ENCODE measurements around the gene KLK5. TPM values are rescaled to one million over a fixed set of nuclear protein-coding genes. Genes with fewer than 3 reads are reported as not detected.

The KLK5 gene
- total RNA-seq, 2 experiments from 2014 or later, result not detected

GRCh38 chr19:50980208-50980607, 27.4 kb upstream of the KLK5 start:
- Histone ChIP-seq H3K4me1 (ENCODE audit: insufficient read depth, low read length, poor library complexity, severe bottlenecking) (no peaks in the 10 kb centered on the region), H3K27ac (ENCODE audit: low read depth, low read length, poor library complexity, severe bottlenecking) (no peak overlapping the region), H3K4me3 (ENCODE audit: low read depth, low read length, poor library complexity, severe bottlenecking) (no peak overlapping the region), H4K20me1 (ENCODE audit: insufficient read depth, low read length) (no peaks in the 10 kb centered on the region), H2AFZ (ENCODE audit: low read length) (no peak overlapping the region), H3K4me2 (ENCODE audit: low read length) (no peak overlapping the region), H3K79me2 (ENCODE audit: insufficient read depth, low read depth, low read length) (no peaks in the 10 kb centered on the region), H3K9me2 (ENCODE audit: insufficient read depth, low read length) (no peaks in the 10 kb centered on the region), H3K36me3 (ENCODE audit: insufficient read depth, low read length) (no peaks in the 10 kb centered on the region), H3K9me3 (ENCODE audit: low read length) (no peaks in the 10 kb centered on the region)
- no TSS peak for BruUV-seq (replicated peaks)
- ChIA-PET POLR2A (no interaction called here), CTCF (ENCODE audit: unreplicated experiment) (no interaction called here)
- TF ChIP-seq, protein P1, sequence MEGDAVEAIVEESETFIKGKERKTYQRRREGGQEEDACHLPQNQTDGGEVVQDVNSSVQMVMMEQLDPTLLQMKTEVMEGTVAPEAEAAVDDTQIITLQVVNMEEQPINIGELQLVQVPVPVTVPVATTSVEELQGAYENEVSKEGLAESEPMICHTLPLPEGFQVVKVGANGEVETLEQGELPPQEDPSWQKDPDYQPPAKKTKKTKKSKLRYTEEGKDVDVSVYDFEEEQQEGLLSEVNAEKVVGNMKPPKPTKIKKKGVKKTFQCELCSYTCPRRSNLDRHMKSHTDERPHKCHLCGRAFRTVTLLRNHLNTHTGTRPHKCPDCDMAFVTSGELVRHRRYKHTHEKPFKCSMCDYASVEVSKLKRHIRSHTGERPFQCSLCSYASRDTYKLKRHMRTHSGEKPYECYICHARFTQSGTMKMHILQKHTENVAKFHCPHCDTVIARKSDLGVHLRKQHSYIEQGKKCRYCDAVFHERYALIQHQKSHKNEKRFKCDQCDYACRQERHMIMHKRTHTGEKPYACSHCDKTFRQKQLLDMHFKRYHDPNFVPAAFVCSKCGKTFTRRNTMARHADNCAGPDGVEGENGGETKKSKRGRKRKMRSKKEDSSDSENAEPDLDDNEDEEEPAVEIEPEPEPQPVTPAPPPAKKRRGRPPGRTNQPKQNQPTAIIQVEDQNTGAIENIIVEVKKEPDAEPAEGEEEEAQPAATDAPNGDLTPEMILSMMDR (conservative IDR thresholded peaks at IDR 0.05; ENCODE audit: low read length), result no peak
- intact Hi-C loops (cut with micrococcal nuclease; ENCODE audit: unreplicated experiment), result no loop called here
- DNase-seq (ENCODE audit: low spot score), result no peak

- Histone ChIP-seq H3K4me1 (ENCODE audit: insufficient read depth, low read length, poor library complexity, severe bottlenecking) (no peaks in the 10 kb centered on the region), H3K79me2 (ENCODE audit: insufficient read depth, low read depth, low read length) (no peaks in the 10 kb centered on the region), H3K4me3 (ENCODE audit: low read depth, low read length, poor library complexity, severe bottlenecking) (no peak overlapping the region), H3K4me2 (ENCODE audit: low read length) (no peak overlapping the region), H4K20me1 (ENCODE audit: insufficient read depth, low read length) (no peaks in the 10 kb centered on the region), H2AFZ (ENCODE audit: low read length) (no peak overlapping the region), H3K27ac (ENCODE audit: low read depth, low read length, poor library complexity, severe bottlenecking) (no peak overlapping the region), H3K36me3 (ENCODE audit: insufficient read depth, low read length) (no peaks in the 10 kb centered on the region), H3K9me2 (ENCODE audit: insufficient read depth, low read length) (no peaks in the 10 kb centered on the region), H3K9me3 (ENCODE audit: low read length) (no peaks in the 10 kb centered on the region)
- POLR2A ChIA-PET, result no interaction called here
- TF ChIP-seq EZH2phosphoT487 (IDR thresholded peaks at IDR 0.05; ENCODE audit: borderline replicate concordance, low read depth, low read length), result no peak
- TF ChIP-seq, protein P1 (conservative IDR thresholded peaks at IDR 0.05; ENCODE audit: low read length), result no peak
- intact Hi-C loops (cut with micrococcal nuclease; ENCODE audit: unreplicated experiment), result no loop called here
- BruUV-seq (replicated peaks), result no TSS peak
- no peak for DNase-seq (ENCODE audit: low spot score)
- CTCF ChIA-PET (ENCODE audit: unreplicated experiment), result no interaction called here
These were observed 26.9 kb upstream of the KLK5 start for GRCh38 chr19:50979758-50980157.

GRCh38 chr19:50978772-50979390, 26.0 kb upstream of the KLK5 start:
- intact Hi-C loops (cut with micrococcal nuclease; ENCODE audit: unreplicated experiment), result no loop called here
- TF ChIP-seq, protein P1 (conservative IDR thresholded peaks at IDR 0.05; ENCODE audit: low read length), result no peak
- TF ChIP-seq EZH2phosphoT487 (IDR thresholded peaks at IDR 0.05; ENCODE audit: borderline replicate concordance, low read depth, low read length), result no peak
- Histone ChIP-seq H3K4me3 (ENCODE audit: low read depth, low read length, poor library complexity, severe bottlenecking) (no peak overlapping the region), H3K9me3 (ENCODE audit: low read length) (no peaks in the 10 kb centered on the region), H2AFZ (ENCODE audit: low read length) (no peak overlapping the region), H3K4me2 (ENCODE audit: low read length) (no peak overlapping the region), H3K36me3 (ENCODE audit: insufficient read depth, low read length) (no peaks in the 10 kb centered on the region), H3K9me2 (ENCODE audit: insufficient read depth, low read length) (no peaks in the 10 kb centered on the region), H3K4me1 (ENCODE audit: insufficient read depth, low read length, poor library complexity, severe bottlenecking) (no peaks in the 10 kb centered on the region), H4K20me1 (ENCODE audit: insufficient read depth, low read length) (no peaks in the 10 kb centered on the region), H3K27ac (ENCODE audit: low read depth, low read length, poor library complexity, severe bottlenecking) (no peak overlapping the region), H3K79me2 (ENCODE audit: insufficient read depth, low read depth, low read length) (no peaks in the 10 kb centered on the region)
- DNase-seq (ENCODE audit: low spot score), result no peak
- ChIA-PET CTCF (ENCODE audit: unreplicated experiment) (no interaction called here), POLR2A (no interaction called here)
- no TSS peak for BruUV-seq (replicated peaks)
